ENCODE data around the gene GSTA5. TPM values are rescaled to one million over a fixed set of nuclear protein-coding genes. Genes with fewer than 3 reads are reported as not detected.

Gene GSTA5
- total and polyA plus RNA-seq, 10 of the 15 experiments (the other 5 are each of a cell fraction or from before 2014, with no cell fraction given) = not detected

GRCh38 chr6:52840763-52841585 lies at the start of gene GSTA5 (continued):
- no peak for TF ChIP-seq RFX5 (IDR thresholded peaks at IDR 0.05; ENCODE audit: low read depth, low read length)
- TF ChIP-seq POLR2A (IDR thresholded peaks at IDR 0.05; ENCODE audit: low read depth, low read length) = no peak
- no peak for TF ChIP-seq KDM1A (IDR thresholded peaks at IDR 0.05; ENCODE audit: borderline replicate concordance)
- no peak for TF ChIP-seq HDGF (IDR thresholded peaks at IDR 0.05)

GRCh38 chr6:52890018-52890417 lies 49.4 kb upstream of the GSTA5 start:
- no peak for DNase-seq (ENCODE audit: low read depth, low spot score)
- Histone ChIP-seq H3K27ac (ENCODE audit: control insufficient read depth, insufficient read depth) (no peak overlapping the region), H3K79me2 (ENCODE audit: control insufficient read depth, insufficient read depth, low read length) (no peaks in the 10 kb centered on the region), H3K4me1 (ENCODE audit: control insufficient read depth, insufficient read depth, low read length) (no peaks in the 10 kb centered on the region), H3K4me2 (ENCODE audit: control insufficient read depth, insufficient read depth) (no peak overlapping the region), H3K27me3 (replicated peaks in 1 of 2; ENCODE audit: control insufficient read depth in 2 of 2, insufficient read depth in 2 of 2, low read length in 1 of 2) (no peaks in the 10 kb centered on the region; a peak in 1 of 4 replicates), H4K20me1 (ENCODE audit: control insufficient read depth, insufficient read depth) (no peaks in the 10 kb centered on the region), H2AFZ (ENCODE audit: control insufficient read depth, low read depth, low read length) (no peak overlapping the region), H3K36me3 (ENCODE audit: control insufficient read depth in 2 of 2, insufficient read depth in 2 of 2, low read length in 1 of 2) (no peaks in the 10 kb centered on the region), H3K9ac (ENCODE audit: control insufficient read depth, insufficient read depth, low read length) (no peak overlapping the region), H3K9me3 (replicated peaks; ENCODE audit: control insufficient read depth, insufficient read depth, low read length) (no peaks in the 10 kb centered on the region; the same call in 2 of the 3 replicates), H3K4me3 (no peak overlapping the region)
- POLR2A ChIA-PET = no interaction called here
- no TSS peak for BruUV-seq (replicated peaks)
- WGBS (ENCODE audit: insufficient coverage, insufficient replicate concordance, low lambda C conversion rate, missing lambda C conversion rate) = 2% methylated on average over 3 of the region's 3 CpGs
- CTCF ChIA-PET = no interaction called here
- in situ Hi-C loops (cut with MboI) = no loop called here
- no peak for FAIRE-seq
- no peak for ATAC-seq
- SMC1A ChIA-PET (ENCODE audit: uncharacterized antibody, unreplicated experiment) = no interaction called here
- RAD21 ChIA-PET (ENCODE audit: unreplicated experiment) = no interaction called here
- intact Hi-C loops (cut with micrococcal nuclease; ENCODE audit: unreplicated experiment) = no loop called here
- TF ChIP-seq RELB (IDR thresholded peaks at IDR 0.05; ENCODE audit: low read depth) = no peak
- TF ChIP-seq TCF7 (IDR thresholded peaks at IDR 0.05; ENCODE audit: borderline replicate concordance) = no peak
- TF ChIP-seq NRF1 (conservative IDR thresholded peaks at IDR 0.05; ENCODE audit: low read depth, low read length) = no peak
- no peak for TF ChIP-seq MLLT1 (IDR thresholded peaks at IDR 0.05)
- no peak for TF ChIP-seq SREBF1 (IDR thresholded peaks at IDR 0.05; ENCODE audit: low read length)
- no peak for TF ChIP-seq SPI1 (IDR thresholded peaks at IDR 0.05; ENCODE audit: borderline replicate concordance, insufficient read depth, low read depth, low read length)
- TF ChIP-seq NFYA (IDR thresholded peaks at IDR 0.05; ENCODE audit: borderline replicate concordance, low read depth, low read length) = no peak
- TF ChIP-seq IRF4 (IDR thresholded peaks at IDR 0.05; ENCODE audit: low read depth, low read length) = no peak
- TF ChIP-seq ZZZ3 (IDR thresholded peaks at IDR 0.05; ENCODE audit: control insufficient read depth, insufficient read length, low read depth) = no peak
- TF ChIP-seq SKIL (IDR thresholded peaks at IDR 0.05; ENCODE audit: low read depth, poor library complexity, severe bottlenecking) = no peak
- TF ChIP-seq ZBTB4 (CRISPR knock-in tag; IDR thresholded peaks at IDR 0.05) = no peak
